Caco-2 (cell line): Measurements from ENCODE around the gene C1QL1. TPM values are rescaled to one million over a fixed set of nuclear protein-coding genes. Genes with fewer than 3 reads are reported as not detected.

ENCODE experiments used
- BruUV-seq: library from RNA; stranded (reverse); fragments of 400-500 nt; replicated peaks from 2 replicates; lab custom pipeline; 2021; lab: Mats Ljungman, UMichigan
- CTCF ChIA-PET: fragments of 300-600 bp; sonication (Branson Sonifier 250); formaldehyde crosslinking; loops from one replicate; lab custom pipeline; 2022; ENCODE audit warnings: antibody characterized with exemption; lab: Charles Lee
- POLR2A ChIA-PET: fragments of 300-600 bp; sonication (Branson Sonifier 250); formaldehyde crosslinking; loops from one replicate; lab custom pipeline; 2022; ENCODE audit warnings: antibody characterized with exemption; lab: Charles Lee
- DNase-seq, 2 experiments: peaks; one replicate each; pipeline versions ENCODE4 v3.0.0 to v3.0.0-alpha.2; 2020 to 2022
- H3K27me3 ChIP-seq: replicated peaks from 2 replicates; pipeline ENCODE4 v1.6.0; 2011; ENCODE audit warnings: low read length; ENCODE audit not compliant: control insufficient read depth, insufficient read depth
- H3K36me3 ChIP-seq: 2 replicates; pipeline ENCODE4 v1.5.1; 2011; ENCODE audit warnings: low read length; ENCODE audit not compliant: control insufficient read depth, insufficient read depth
- H3K4me1 ChIP-seq: fragments of 250-450 bp; sonication (Bioruptor Pico); 2 replicates; pipeline ENCODE4 v1.5.1; 2020; ENCODE audit warnings: mild to moderate bottlenecking
- H3K4me3 ChIP-seq: 2 replicates; pipeline ENCODE4 v1.5.1; 2011; ENCODE audit warnings: low read depth, mild to moderate bottlenecking, control low read depth, low read length
- H3K9me3 ChIP-seq: fragments of 250-450 bp; sonication (Bioruptor Pico); 2 replicates; pipeline ENCODE4 v1.5.1; 2020; ENCODE audit warnings: mild to moderate bottlenecking, moderate library complexity
- H3K27ac Mint-ChIP-seq: one replicate; pipeline ENCODE4 v1.8.0; 2022; ENCODE audit warnings: mixed read lengths; ENCODE audit not compliant: unreplicated experiment
- H3K27me3 Mint-ChIP-seq: one replicate; pipeline ENCODE4 v1.8.0; 2022; ENCODE audit warnings: mixed read lengths; ENCODE audit not compliant: insufficient read depth, unreplicated experiment
- H3K36me3 Mint-ChIP-seq: one replicate; pipeline ENCODE4 v1.8.0; 2022; ENCODE audit warnings: mild to moderate bottlenecking, mixed read lengths; ENCODE audit not compliant: insufficient read depth, unreplicated experiment
- H3K4me1 Mint-ChIP-seq: one replicate; pipeline ENCODE4 v1.8.0; 2022; ENCODE audit warnings: low read depth, mixed read lengths; ENCODE audit not compliant: unreplicated experiment
- H3K4me3 Mint-ChIP-seq: one replicate; pipeline ENCODE4 v1.8.0; 2022; ENCODE audit warnings: mild to moderate bottlenecking, moderate library complexity, mixed read lengths; ENCODE audit not compliant: unreplicated experiment
- H3K9me3 Mint-ChIP-seq: one replicate; pipeline ENCODE4 v1.8.0; 2022; ENCODE audit warnings: mixed read lengths; ENCODE audit not compliant: unreplicated experiment
- intact Hi-C: fragments of 100-400 bp; cut with micrococcal nuclease; formaldehyde crosslinking; loops from one replicate; pipeline ENCODE4 v1.10.0; 2022; ENCODE audit not compliant: unreplicated experiment
- total RNA-seq: library from RNA; stranded (reverse); gene quantifications from 2 replicates; pipeline ENCODE4 v1.2.3, GENCODE V29; 2022
- TF ChIP-seq, protein P1 (sequence below), 2 experiments: fragments of 200-600 bp in 1 of 2; IDR thresholded peaks; 1 replicate in 1 of 2; 2 replicates in 1 of 2; pipeline versions ENCODE4 v1.5.1 to v1.8.0; 2011 to 2022; ENCODE audit warnings: antibody characterized with exemption in 1 of 2, control low read depth in 1 of 2, inconsistent platforms in 1 of 2, low read depth in 1 of 2, low read length in 1 of 2, mild to moderate bottlenecking in 1 of 2, moderate library complexity in 1 of 2; ENCODE audit not compliant: insufficient read depth in 1 of 2, severe bottlenecking in 1 of 2, unreplicated experiment in 1 of 2

C1QL1 gene
- total RNA-seq, 1 experiment from 2014 or later = 5.2 TPM

DNA sequence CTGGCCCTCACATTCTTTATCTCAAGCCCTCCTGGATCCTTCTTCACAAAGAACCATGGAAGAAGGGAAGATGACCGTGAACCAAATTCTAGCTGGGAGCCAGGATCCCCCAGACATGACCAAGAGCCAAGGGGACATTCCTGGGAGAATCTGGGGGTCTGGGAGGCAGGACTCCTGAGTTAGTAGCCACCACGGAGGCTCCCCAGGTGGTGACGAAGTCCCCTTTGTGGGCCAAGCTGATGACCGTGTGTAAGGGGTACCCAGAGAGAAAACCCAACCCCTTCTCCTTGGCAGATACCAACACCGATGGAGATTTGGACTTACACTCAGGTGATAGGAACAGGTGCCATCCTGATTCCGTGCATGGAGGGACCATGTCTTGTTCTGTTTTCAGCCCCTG is 46.0 kb downstream of the C1QL1 start:
- no TSS peak for BruUV-seq
- DNase-seq = no peak
- intact Hi-C loops = loop anchor here (5.0 kb wide), 2 partner anchors 45 to 210 kb away; partner anchors contain the start of genes C1QL1 and PLCD3
- H3K36me3 Mint-ChIP-seq = peaks cover 36% of the 10 kb centered on the region
- ChIA-PET POLR2A (no interaction called here), CTCF (interaction anchor here (0.6 to 3.6 kb wide), 3 partner anchors 70 to 103 kb away, joined by 3 to 78 read pairs (median 4); no protein-coding TSS in a partner anchor)
- no peaks in the 10 kb centered on the region for H3K9me3 ChIP-seq
- H3K9me3 Mint-ChIP-seq = no peaks in the 10 kb centered on the region
- H3K27ac Mint-ChIP-seq = no peak overlapping the region
- H3K4me1 ChIP-seq = no peaks in the 10 kb centered on the region
- H3K4me1 Mint-ChIP-seq = no peaks in the 10 kb centered on the region
- H3K4me3 ChIP-seq = no peak overlapping the region
- peaks cover 6% of the 10 kb centered on the region for H3K27me3 Mint-ChIP-seq
- TF ChIP-seq, protein P1, sequence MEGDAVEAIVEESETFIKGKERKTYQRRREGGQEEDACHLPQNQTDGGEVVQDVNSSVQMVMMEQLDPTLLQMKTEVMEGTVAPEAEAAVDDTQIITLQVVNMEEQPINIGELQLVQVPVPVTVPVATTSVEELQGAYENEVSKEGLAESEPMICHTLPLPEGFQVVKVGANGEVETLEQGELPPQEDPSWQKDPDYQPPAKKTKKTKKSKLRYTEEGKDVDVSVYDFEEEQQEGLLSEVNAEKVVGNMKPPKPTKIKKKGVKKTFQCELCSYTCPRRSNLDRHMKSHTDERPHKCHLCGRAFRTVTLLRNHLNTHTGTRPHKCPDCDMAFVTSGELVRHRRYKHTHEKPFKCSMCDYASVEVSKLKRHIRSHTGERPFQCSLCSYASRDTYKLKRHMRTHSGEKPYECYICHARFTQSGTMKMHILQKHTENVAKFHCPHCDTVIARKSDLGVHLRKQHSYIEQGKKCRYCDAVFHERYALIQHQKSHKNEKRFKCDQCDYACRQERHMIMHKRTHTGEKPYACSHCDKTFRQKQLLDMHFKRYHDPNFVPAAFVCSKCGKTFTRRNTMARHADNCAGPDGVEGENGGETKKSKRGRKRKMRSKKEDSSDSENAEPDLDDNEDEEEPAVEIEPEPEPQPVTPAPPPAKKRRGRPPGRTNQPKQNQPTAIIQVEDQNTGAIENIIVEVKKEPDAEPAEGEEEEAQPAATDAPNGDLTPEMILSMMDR (IDR thresholded peaks at IDR 0.05; ENCODE audit: insufficient read depth in 1 of 2, low read depth in 1 of 2, low read length in 1 of 2, severe bottlenecking in 1 of 2, unreplicated experiment in 1 of 2) = no peak
- no peaks in the 10 kb centered on the region for H3K27me3 ChIP-seq
- no peaks in the 10 kb centered on the region; the same call in 1 of the 2 replicates for H3K36me3 ChIP-seq
- no peak overlapping the region for H3K4me3 Mint-ChIP-seq

DNA sequence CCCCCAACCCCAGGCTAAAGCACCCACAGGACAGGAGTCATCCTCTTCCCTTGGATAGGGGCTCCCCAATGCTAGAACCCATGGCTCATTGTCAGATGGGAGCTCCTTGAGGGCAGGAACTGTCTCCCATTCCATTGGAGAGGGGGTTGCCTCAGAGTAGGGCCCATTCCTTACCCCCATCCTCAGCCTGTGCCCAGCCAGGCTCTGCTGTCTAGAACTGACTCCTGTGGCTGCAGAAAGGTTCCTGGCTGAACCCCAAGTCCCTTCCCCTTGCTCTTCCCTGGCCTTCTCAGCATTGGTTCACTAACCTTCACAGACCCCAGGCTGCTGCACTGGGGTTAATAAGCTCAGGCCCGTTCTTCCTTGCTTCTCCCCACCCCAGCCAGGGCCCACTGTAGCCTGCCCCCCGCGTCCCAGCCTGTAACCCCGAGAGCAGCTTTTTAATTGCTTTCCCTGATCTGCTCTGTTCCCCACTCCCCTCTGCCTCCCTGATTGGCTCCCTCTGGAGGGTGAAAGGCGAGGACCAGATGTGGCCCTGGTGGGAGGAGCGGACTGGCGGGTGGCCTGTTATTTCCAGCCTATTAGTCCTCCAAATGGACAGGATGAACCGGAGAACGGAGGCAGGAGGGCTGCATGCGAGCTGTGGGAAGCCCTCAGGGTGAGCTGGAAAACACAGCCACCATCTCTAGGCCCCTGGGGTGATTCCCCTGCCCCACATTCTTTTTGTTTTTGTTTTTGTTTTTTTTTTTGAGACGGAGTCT is 46.8 kb downstream of the C1QL1 start:
- POLR2A ChIA-PET = no interaction called here
- H3K4me1 ChIP-seq = peaks cover 1% of the 10 kb centered on the region; the same call in 1 of the 2 replicates
- H3K4me3 Mint-ChIP-seq = no peak overlapping the region
- H3K4me3 ChIP-seq = no peak overlapping the region
- H3K27me3 ChIP-seq = no peaks in the 10 kb centered on the region
- H3K9me3 Mint-ChIP-seq = no peaks in the 10 kb centered on the region
- peaks cover 6% of the 10 kb centered on the region for H3K27me3 Mint-ChIP-seq
- H3K36me3 ChIP-seq = no peaks in the 10 kb centered on the region; the same call in 1 of the 2 replicates
- peak; percentile 22 to 41 for DNase-seq
- BruUV-seq = no TSS peak
- peaks cover 33% of the 10 kb centered on the region for H3K36me3 Mint-ChIP-seq
- H3K9me3 ChIP-seq = no peaks in the 10 kb centered on the region
- TF ChIP-seq, protein P1 (IDR thresholded peaks at IDR 0.05; ENCODE audit: insufficient read depth in 1 of 2, low read depth in 1 of 2, low read length in 1 of 2, severe bottlenecking in 1 of 2, unreplicated experiment in 1 of 2) = no peak
- CTCF ChIA-PET = interaction anchor here (0.6 to 3.6 kb wide), 12 partner anchors 12 to 468 kb away, joined by 3 to 78 read pairs (median 4); no protein-coding TSS in a partner anchor
- no peaks in the 10 kb centered on the region for H3K4me1 Mint-ChIP-seq
- intact Hi-C loops = loop anchor here (5.0 kb wide), 2 partner anchors 46 to 211 kb away; partner anchors contain the start of genes C1QL1 and PLCD3
- no peak overlapping the region for H3K27ac Mint-ChIP-seq

DNA sequence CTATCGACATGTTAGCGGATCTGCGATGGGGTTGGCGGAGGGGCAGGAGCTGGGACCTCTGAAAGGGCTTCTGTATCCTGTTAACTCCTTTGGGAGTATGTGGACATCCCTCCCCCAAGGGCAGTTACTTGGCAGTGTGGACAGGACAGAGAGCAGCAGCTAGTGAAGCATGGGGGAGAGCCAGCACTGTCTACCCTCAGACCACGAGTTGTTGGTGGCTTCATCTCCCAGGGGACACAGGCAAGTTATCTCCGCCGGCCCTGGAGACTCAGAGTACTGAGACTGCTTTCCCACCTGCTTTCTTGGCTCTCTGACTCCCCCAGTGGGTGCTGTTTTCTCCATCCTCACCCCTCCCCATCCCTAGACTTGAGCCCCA is 47.5 kb downstream of the C1QL1 start:
- Histone ChIP-seq H3K4me1 (peaks cover 6% of the 10 kb centered on the region; the same call in 1 of the 2 replicates), H3K9me3 (no peaks in the 10 kb centered on the region), H3K27me3 (no peaks in the 10 kb centered on the region), H3K4me3 (no peak overlapping the region), H3K36me3 (no peaks in the 10 kb centered on the region)
- no peaks in the 10 kb centered on the region for H3K4me1 Mint-ChIP-seq
- POLR2A ChIA-PET = interaction anchor here (0.6 kb wide), 3 partner anchors 104 to 312 kb away, joined by 3 read pairs; no protein-coding TSS in a partner anchor
- BruUV-seq = no TSS peak
- TF ChIP-seq, protein P1 (IDR thresholded peaks at IDR 0.05; ENCODE audit: insufficient read depth in 1 of 2, low read depth in 1 of 2, low read length in 1 of 2, severe bottlenecking in 1 of 2, unreplicated experiment in 1 of 2) = no peak
- H3K27me3 Mint-ChIP-seq = peaks cover 6% of the 10 kb centered on the region
- intact Hi-C loops = loop anchor here (1.0 to 5.0 kb wide), 4 partner anchors 47 to 212 kb away; partner anchors contain the start of genes C1QL1 and PLCD3
- H3K36me3 Mint-ChIP-seq = peaks cover 25% of the 10 kb centered on the region
- no peak overlapping the region for H3K27ac Mint-ChIP-seq
- CTCF ChIA-PET = interaction anchor here (0.5 to 3.6 kb wide), 25 partner anchors 10 to 215 kb away, joined by 3 to 78 read pairs (median 4); partner anchors contain the start of genes ACBD4, C1QL1 and NMT1
- no peaks in the 10 kb centered on the region for H3K9me3 Mint-ChIP-seq
- no peak overlapping the region for H3K4me3 Mint-ChIP-seq
- DNase-seq = no peak
